HG02623 (cell line): Measurements from ENCODE around the gene CHRFAM7A.
"Not testable (repeated sequence)": the region's sequence is repeated elsewhere in the genome, so short reads cannot be mapped to it uniquely, and the experiment has no call there.

Source experiments
- ATAC-seq: cut with Tn5 transposase; IDR thresholded peaks from one replicate; pipeline ENCODE4 v1.9.1; 2021; ENCODE audit warnings: moderate library complexity; ENCODE audit not compliant: unreplicated experiment

The CHRFAM7A gene

GRCh38 chr15:30321063-30321462 is 72.3 kb downstream of the CHRFAM7A start:
- not testable (repeated sequence) for ATAC-seq

- not testable (repeated sequence) for ATAC-seq
Measured at GRCh38 chr15:30315704-30316103, 77.6 kb downstream of the CHRFAM7A start.

- not testable (repeated sequence) for ATAC-seq
Measured at GRCh38 chr15:30310575-30310974, 82.8 kb downstream of the CHRFAM7A start.
